Endodermal cell (in vitro differentiated cells): ENCODE measurements around the gene TSC22D2. TPM values are rescaled to one million over a fixed set of nuclear protein-coding genes. Genes with fewer than 3 reads are reported as not detected.
A peak's percentile ranks its signal among the peaks of the same experiment; 100 is the strongest.
"Not testable (repeated sequence)": the region's sequence is repeated elsewhere in the genome, so short reads cannot be mapped to it uniquely, and the experiment has no call there.

Experiments
- DNase-seq: peaks from one replicate; pipeline ENCODE4 v3.0.0-alpha.2; 2017
- H3K27ac ChIP-seq: 2 replicates; pipeline ENCODE4 v1.5.1; 2013; ENCODE audit warnings: mild to moderate bottlenecking, low read depth, low read length, moderate library complexity
- H3K27me3 ChIP-seq: 2 replicates; pipeline ENCODE4 v1.6.1; 2013; ENCODE audit warnings: mild to moderate bottlenecking, low read length, moderate library complexity; ENCODE audit not compliant: insufficient read depth, control insufficient read depth, poor library complexity, severe bottlenecking
- H3K36me3 ChIP-seq: 2 replicates; pipeline ENCODE4 v1.7.0; 2013; ENCODE audit warnings: mild to moderate bottlenecking, low read length, moderate library complexity; ENCODE audit not compliant: control insufficient read depth, insufficient read depth
- H3K4me1 ChIP-seq: one replicate; pipeline ENCODE4 v1.7.0; 2013; ENCODE audit warnings: low read length; ENCODE audit not compliant: control insufficient read depth, insufficient read depth
- H3K4me3 ChIP-seq: 2 replicates; pipeline ENCODE4 v1.5.1; 2013; ENCODE audit warnings: mild to moderate bottlenecking, low read length, moderate library complexity
- H3K9ac ChIP-seq: 2 replicates; pipeline ENCODE4 v1.6.1; 2013; ENCODE audit warnings: mild to moderate bottlenecking, low read length, moderate library complexity; ENCODE audit not compliant: poor library complexity, severe bottlenecking; ENCODE audit errors: extremely low read depth
- H3K9me3 ChIP-seq: 2 replicates; pipeline ENCODE4 v1.6.1; 2013; ENCODE audit warnings: mild to moderate bottlenecking, low read length, moderate library complexity; ENCODE audit not compliant: control insufficient read depth
- H3K27ac Mint-ChIP-seq: 2 replicates; pipeline ENCODE4 v1.8.0; 2020; ENCODE audit warnings: mixed read lengths
- H3K27me3 Mint-ChIP-seq: 2 replicates; pipeline ENCODE4 v1.8.0; 2021; ENCODE audit warnings: mild to moderate bottlenecking, mixed read lengths; ENCODE audit not compliant: insufficient read depth
- H3K36me3 Mint-ChIP-seq: 2 replicates; pipeline ENCODE4 v1.8.0; 2020; ENCODE audit warnings: low read depth, mixed read lengths
- H3K4me1 Mint-ChIP-seq: 2 replicates; pipeline ENCODE4 v1.8.0; 2020; ENCODE audit warnings: mixed read lengths
- H3K4me3 Mint-ChIP-seq: 2 replicates; pipeline ENCODE4 v1.8.0; 2020; ENCODE audit warnings: mild to moderate bottlenecking, moderate library complexity, mixed read lengths
- H3K9me3 Mint-ChIP-seq: 2 replicates; pipeline ENCODE4 v1.8.0; 2020; ENCODE audit warnings: mild to moderate bottlenecking, mixed read lengths
- WGBS, 2 experiments: methylation state at CpG; one replicate each; pipeline versions ENCODE4 v1.1.5 to v1.1.7; 2013; ENCODE audit warnings: missing lambda C conversion rate in 2 of 2, mixed read lengths in 1 of 2; ENCODE audit not compliant: insufficient coverage in 1 of 2, insufficient read length in 1 of 2; 5-methylcytosine and 5-hydroxymethylcytosine counted together
- total RNA-seq, 2 donors: library from RNA; stranded (reverse); fragmentation: NEBNext Ultra II Directional in 1 of 2; extraction: Animal tissue kit (Norgen Biotek cat#: 25700) in 1 of 2; gene quantifications; 2 replicates in 1 of 2; 3 replicates in 1 of 2; pipeline ENCODE4 v1.2.1, GENCODE V29; 2021
- TF ChIP-seq, protein P1 (sequence below): fragments of 200-600 bp; sonication (generic); conservative IDR thresholded peaks from 2 replicates; pipeline ENCODE4 v1.5.0; 2021; ENCODE audit warnings: antibody characterized with exemption, mild to moderate bottlenecking

The TSC22D2 gene
- total RNA-seq, 2 donors from 2014 or later: 25.6 to 29.1 TPM

DNA sequence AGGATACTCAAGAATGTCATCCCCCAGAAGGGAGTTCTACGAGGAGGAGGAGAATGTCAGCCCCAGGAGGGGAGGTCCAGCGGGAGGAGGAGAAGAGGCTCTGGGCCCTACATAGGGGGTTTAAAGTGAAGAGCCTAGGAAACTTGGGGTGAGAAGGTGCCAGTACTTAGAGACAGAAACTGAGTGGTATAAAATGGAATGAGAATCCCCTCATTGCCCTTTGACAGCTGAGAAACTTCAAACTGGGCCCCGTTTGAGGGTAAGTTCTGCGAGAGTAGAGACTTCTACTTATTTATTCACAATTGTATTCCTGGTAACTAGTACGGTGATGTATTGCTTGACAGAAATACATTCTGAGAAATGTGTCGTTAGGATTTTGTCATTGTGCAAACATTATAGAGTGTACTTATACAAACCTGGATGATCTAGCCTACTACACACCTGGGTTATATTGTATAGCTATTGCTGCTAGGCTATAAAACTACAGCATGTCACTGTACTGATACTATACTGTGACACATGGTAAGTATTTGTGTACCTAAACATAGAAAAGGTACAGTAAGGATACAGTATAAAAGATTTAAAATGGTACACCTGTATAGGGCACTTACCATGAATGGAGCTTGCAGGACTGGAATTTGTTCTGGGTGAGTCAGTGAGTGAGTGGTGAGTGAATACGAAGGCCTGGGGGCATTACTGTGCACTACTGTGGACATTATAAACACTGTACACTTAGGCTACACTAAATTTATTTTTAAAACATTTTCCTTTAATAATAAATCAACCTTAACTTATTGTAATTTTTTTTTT is 62.0 kb downstream of the TSC22D2 start:
- Histone ChIP-seq H3K27me3 (no peaks in the 10 kb centered on the region), H3K36me3 (no peaks in the 10 kb centered on the region), H3K4me3 (no peak overlapping the region), H3K4me1 (peaks cover 11% of the 10 kb centered on the region), H3K27ac (no peak overlapping the region), H3K9me3 (no peaks in the 10 kb centered on the region), H3K9ac (no peak overlapping the region)
- 89 to 91% methylated on average over 3 to 6 of the region's 7 CpGs for WGBS, 2 experiments
- Mint-ChIP-seq H3K4me1 (peaks cover 10% of the 10 kb centered on the region), H3K9me3 (peaks cover 3% of the 10 kb centered on the region), H3K27me3 (peaks cover 3% of the 10 kb centered on the region), H3K36me3 (no peaks in the 10 kb centered on the region), H3K27ac (no peak overlapping the region), H3K4me3 (no peak overlapping the region)
- DNase-seq: no peak
- TF ChIP-seq, protein P1, sequence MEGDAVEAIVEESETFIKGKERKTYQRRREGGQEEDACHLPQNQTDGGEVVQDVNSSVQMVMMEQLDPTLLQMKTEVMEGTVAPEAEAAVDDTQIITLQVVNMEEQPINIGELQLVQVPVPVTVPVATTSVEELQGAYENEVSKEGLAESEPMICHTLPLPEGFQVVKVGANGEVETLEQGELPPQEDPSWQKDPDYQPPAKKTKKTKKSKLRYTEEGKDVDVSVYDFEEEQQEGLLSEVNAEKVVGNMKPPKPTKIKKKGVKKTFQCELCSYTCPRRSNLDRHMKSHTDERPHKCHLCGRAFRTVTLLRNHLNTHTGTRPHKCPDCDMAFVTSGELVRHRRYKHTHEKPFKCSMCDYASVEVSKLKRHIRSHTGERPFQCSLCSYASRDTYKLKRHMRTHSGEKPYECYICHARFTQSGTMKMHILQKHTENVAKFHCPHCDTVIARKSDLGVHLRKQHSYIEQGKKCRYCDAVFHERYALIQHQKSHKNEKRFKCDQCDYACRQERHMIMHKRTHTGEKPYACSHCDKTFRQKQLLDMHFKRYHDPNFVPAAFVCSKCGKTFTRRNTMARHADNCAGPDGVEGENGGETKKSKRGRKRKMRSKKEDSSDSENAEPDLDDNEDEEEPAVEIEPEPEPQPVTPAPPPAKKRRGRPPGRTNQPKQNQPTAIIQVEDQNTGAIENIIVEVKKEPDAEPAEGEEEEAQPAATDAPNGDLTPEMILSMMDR: no peak

DNA sequence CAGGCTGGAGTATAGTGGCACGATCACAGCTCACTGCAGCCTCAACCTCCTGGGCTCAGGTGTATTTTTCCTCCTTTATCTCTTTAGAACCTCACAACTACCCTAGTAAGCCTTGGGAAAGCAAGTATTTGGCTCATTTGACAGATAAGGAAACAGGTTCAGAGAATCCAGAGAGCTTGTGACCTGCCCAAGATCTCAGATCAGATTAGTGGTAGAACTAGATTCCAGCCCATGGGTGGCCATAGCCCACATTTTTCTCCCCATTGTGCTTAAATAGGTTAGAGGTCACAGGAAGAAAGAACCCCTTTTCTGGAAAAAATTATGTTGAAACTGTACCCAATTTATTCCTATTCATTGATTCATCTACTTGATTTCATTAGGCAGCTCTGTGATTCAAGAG is 64.3 kb downstream of the TSC22D2 start:
- peak; percentile 59 for DNase-seq
- TF ChIP-seq, protein P1: no peak
- peaks cover 10% of the 10 kb centered on the region for H3K4me1 Mint-ChIP-seq
- H3K27ac Mint-ChIP-seq: peak overlapping the region; percentile 53
- 67 to 82% methylated on average over 1 of the region's 1 CpG for WGBS, 2 experiments
- no peak overlapping the region for H3K9ac ChIP-seq
- no peaks in the 10 kb centered on the region for H3K27me3 ChIP-seq
- H3K4me3 Mint-ChIP-seq: no peak overlapping the region
- peaks cover 11% of the 10 kb centered on the region for H3K9me3 Mint-ChIP-seq
- peaks cover 11% of the 10 kb centered on the region for H3K4me1 ChIP-seq
- H3K4me3 ChIP-seq: no peak overlapping the region
- H3K36me3 Mint-ChIP-seq: no peaks in the 10 kb centered on the region
- no peaks in the 10 kb centered on the region for H3K36me3 ChIP-seq
- no peak overlapping the region for H3K27ac ChIP-seq
- H3K27me3 Mint-ChIP-seq: peaks cover 3% of the 10 kb centered on the region
- peaks cover 19% of the 10 kb centered on the region for H3K9me3 ChIP-seq

DNA sequence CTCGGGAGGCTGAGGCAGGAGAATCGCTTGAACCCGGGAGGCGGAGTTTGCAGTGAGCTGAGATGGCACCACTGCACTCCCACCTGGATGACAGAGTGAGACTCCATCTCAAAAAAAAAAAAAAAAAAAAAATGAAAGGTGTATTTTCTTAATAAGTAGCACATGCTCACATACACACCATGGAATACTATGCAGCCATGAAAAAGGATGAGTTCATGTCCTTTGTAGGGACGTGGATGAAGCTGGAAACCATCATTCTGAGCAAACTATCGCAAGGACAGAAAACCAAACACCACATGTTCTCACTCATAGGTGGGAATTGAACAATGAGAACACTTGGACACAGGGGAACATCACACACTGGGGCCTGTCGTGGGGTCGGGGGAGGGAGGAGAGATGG is 65.1 kb downstream of the TSC22D2 start:
- H3K4me3 Mint-ChIP-seq: not testable (repeated sequence)

More for the DNA sequence above, 65.1 kb downstream of the TSC22D2 start:
- not testable (repeated sequence) for H3K27ac ChIP-seq, H3K4me3 ChIP-seq, H3K9ac ChIP-seq, H3K36me3 Mint-ChIP-seq, H3K27me3 ChIP-seq, H3K4me1 Mint-ChIP-seq, H3K27me3 Mint-ChIP-seq, H3K27ac Mint-ChIP-seq, H3K36me3 ChIP-seq, DNase-seq
- Histone ChIP-seq H3K4me1 (peaks cover 10% of the 10 kb centered on the region), H3K9me3 (peaks cover 21% of the 10 kb centered on the region)
- WGBS, 2 experiments: 91 to 100% methylated on average over 3 to 7 of the region's 8 CpGs
- H3K9me3 Mint-ChIP-seq: peaks cover 11% of the 10 kb centered on the region
